Measurements from ENCODE around the gene ABCB8. TPM values are rescaled to one million over a fixed set of nuclear protein-coding genes. Genes with fewer than 3 reads are reported as not detected.

Gene ABCB8
- total and polyA plus RNA-seq, 2 of the 8 experiments (the other 6 are each of a cell fraction or from before 2014, with no cell fraction given) = 17.7 to 27.0 TPM

- H2BK12ac ChIP-seq (ENCODE audit: low read depth, low read length) = no peak overlapping the region
- H2BK20ac ChIP-seq (ENCODE audit: low read length) = no peak overlapping the region
- no peak overlapping the region for H3K18ac ChIP-seq (ENCODE audit: extremely low read depth, low read length)
- no peak overlapping the region for H3K4me3 ChIP-seq (ENCODE audit: extremely low read depth in 1 of 4, insufficient read depth in 2 of 4, low read depth in 3 of 4, low read length in 4 of 4)
- H3K9ac ChIP-seq (replicated peaks in 1 of 4; ENCODE audit: extremely low read depth in 1 of 4, low read depth in 3 of 4, low read length in 3 of 4) = no peak overlapping the region
- no peak overlapping the region for H2AFZ ChIP-seq (ENCODE audit: low read length)
- H3K27ac ChIP-seq (ENCODE audit: low read depth, low read length) = no peak overlapping the region
- no peak overlapping the region for H3K4me2 ChIP-seq (ENCODE audit: insufficient read depth in 1 of 2, low read depth in 2 of 2, low read length in 2 of 2)
- no peak overlapping the region for H4K5ac ChIP-seq (ENCODE audit: insufficient read length, low read depth, low read length)
- no peak overlapping the region for H3K4ac ChIP-seq (replicated peaks; ENCODE audit: insufficient read length, low read depth, low read length)
- 86% methylated on average over 15 of the region's 22 CpGs; no CpG with 5 or more reads in 1 of the 2 experiments for WGBS, 2 experiments (ENCODE audit: extremely low coverage in 1 of 2, insufficient coverage in 1 of 2, insufficient read length in 1 of 2, insufficient replicate concordance in 2 of 2, low coverage in 1 of 2, low lambda C conversion rate in 2 of 2, missing lambda C conversion rate in 1 of 2)
- no peak for DNase-seq (ENCODE audit: low read depth in 1 of 2, low spot score in 2 of 2)
- no peak overlapping the region for H2AK5ac ChIP-seq (ENCODE audit: low read depth, low read length)
- H3K27me3 ChIP-seq (replicated peaks in 1 of 4; ENCODE audit: control insufficient read depth in 3 of 4, extremely low read depth in 1 of 4, insufficient read depth in 3 of 4, low read length in 3 of 4) = no peaks in the 10 kb centered on the region
- CTCF ChIA-PET (ENCODE audit: partially characterized antibody) = interaction anchor here (0.6 to 6.0 kb wide), 17 partner anchors 9 to 170 kb away, joined by 3 to 81 read pairs (median 6); no protein-coding TSS in a partner anchor
- H4K20me1 ChIP-seq (replicated peaks in 1 of 2; ENCODE audit: control insufficient read depth in 1 of 2, insufficient read depth in 2 of 2, low read length in 2 of 2) = peaks cover 18 to 24% of the 10 kb centered on the region in 2 experiments
- H3K23ac ChIP-seq (ENCODE audit: insufficient read length) = no peak overlapping the region
- peaks cover 0 to 8% of the 10 kb centered on the region in 2 experiments; a peak in 1 of 4 replicates for H3K79me2 ChIP-seq (ENCODE audit: control insufficient read depth in 1 of 2, insufficient read depth in 2 of 2, low read length in 2 of 2)
- H4K8ac ChIP-seq (ENCODE audit: extremely low read depth, insufficient read depth, low read length) = peak overlapping the region; percentile 11; the same call in 1 of the 2 replicates
- no peaks in the 10 kb centered on the region for H3K9me3 ChIP-seq (ENCODE audit: insufficient read depth in 2 of 2, low read depth in 1 of 2, low read length in 1 of 2)
- H3K23me2 ChIP-seq (ENCODE audit: low read depth, low read length) = peaks cover 8% of the 10 kb centered on the region
- H3K36me3 ChIP-seq (ENCODE audit: control insufficient read depth in 2 of 4, insufficient read depth in 4 of 4, low read length in 3 of 4) = peaks cover 15 to 40% (median 38%) of the 10 kb centered on the region in 4 experiments
- no peak overlapping the region for H2BK5ac ChIP-seq (ENCODE audit: low read depth, low read length)
- no peak for FAIRE-seq
- H3K4me1 ChIP-seq (replicated peaks in 1 of 4; ENCODE audit: control insufficient read depth in 3 of 4, insufficient read depth in 4 of 4, low read length in 3 of 4) = peaks cover 0 to 20% (median 17%) of the 10 kb centered on the region in 4 experiments; a peak in 6 of 7 replicates
- no peak overlapping the region for H3K14ac ChIP-seq (ENCODE audit: insufficient read length)
- no peak overlapping the region for H4K91ac ChIP-seq (replicated peaks; ENCODE audit: insufficient read length, low read length)
- no peak overlapping the region for H2BK120ac ChIP-seq (replicated peaks; ENCODE audit: low read depth, low read length)
- H3K79me1 ChIP-seq (ENCODE audit: low read depth, low read length) = peaks cover 7% of the 10 kb centered on the region
- POLR2A ChIA-PET (ENCODE audit: partially characterized antibody) = interaction anchor here (0.8 to 4.9 kb wide), 6 partner anchors 9 to 35 kb away, joined by 3 to 77 read pairs (median 16); partner anchors contain the start of gene SLC4A2
- H3K56ac ChIP-seq (replicated peaks; ENCODE audit: insufficient read length, low read depth, low read length) = no peak overlapping the region
- no peak overlapping the region for H2BK15ac ChIP-seq (ENCODE audit: low read length)
- TF ChIP-seq CHD1 (IDR thresholded peaks at IDR 0.05; ENCODE audit: low read depth, low read length) = no peak
- no peak for TF ChIP-seq POLR2AphosphoS5 (IDR thresholded peaks at IDR 0.05; ENCODE audit: low read depth, low read length)
- TF ChIP-seq SIN3A (conservative IDR thresholded peaks at IDR 0.05 in 1 of 2, IDR thresholded peaks at IDR 0.05 in 1 of 2; ENCODE audit: low read depth in 1 of 2, low read length in 2 of 2) = no peak
- no peak for TF ChIP-seq KDM5A (IDR thresholded peaks at IDR 0.05; ENCODE audit: low read length)
- TF ChIP-seq KDM4A (IDR thresholded peaks at IDR 0.05; ENCODE audit: low read depth, low read length, severe bottlenecking) = no peak
- no peak for TF ChIP-seq NANOG (IDR thresholded peaks at IDR 0.05; ENCODE audit: insufficient read depth, low read depth, low read length, poor library complexity, severe bottlenecking)
- no peak for TF ChIP-seq HDAC2 (IDR thresholded peaks at IDR 0.05; ENCODE audit: borderline replicate concordance in 1 of 2, low read depth in 2 of 2, low read length in 2 of 2)
- no peak for TF ChIP-seq RFX5 (IDR thresholded peaks at IDR 0.05; ENCODE audit: borderline replicate concordance, low read depth, low read length)
- TF ChIP-seq MAFK (IDR thresholded peaks at IDR 0.05; ENCODE audit: low read depth, low read length) = no peak
- no peak for TF ChIP-seq SP1 (IDR thresholded peaks at IDR 0.05; ENCODE audit: low read depth, low read length)
- TF ChIP-seq SRF (IDR thresholded peaks at IDR 0.05; ENCODE audit: low read depth, low read length) = no peak
- no peak for TF ChIP-seq JUN (IDR thresholded peaks at IDR 0.05; ENCODE audit: low read depth, low read length)
- no peak for TF ChIP-seq BRCA1 (IDR thresholded peaks at IDR 0.05; ENCODE audit: low read depth, low read length)
- TF ChIP-seq YY1 (IDR thresholded peaks at IDR 0.05; ENCODE audit: low read depth, low read length) = no peak
These were observed 47.8 kb downstream of the ABCB8 start for GRCh38 chr7:151075978-151076426.
